Muscle of back (tissue), 11 donors: ENCODE results near the gene GPR63. TPM values are rescaled to one million over a fixed set of nuclear protein-coding genes. Genes with fewer than 3 reads are reported as not detected.

Source experiments
- DNase-seq, 3 donors: peaks; one replicate each; pipeline versions ENCODE4 v3.0.0 to v3.0.0-alpha.2; 2013
- polyA plus RNA-seq, 10 donors: library from polyadenylated mRNA; unstranded; fragments of 120-200 nt; gene quantifications; one replicate each; pipeline ENCODE4 v1.2.1, GENCODE V29; 2013; ENCODE audit not compliant: insufficient read length in 10 of 10

Gene GPR63
- polyA plus RNA-seq, 10 donors: 1.6 to 4.6 (median 2.0) TPM

DNA sequence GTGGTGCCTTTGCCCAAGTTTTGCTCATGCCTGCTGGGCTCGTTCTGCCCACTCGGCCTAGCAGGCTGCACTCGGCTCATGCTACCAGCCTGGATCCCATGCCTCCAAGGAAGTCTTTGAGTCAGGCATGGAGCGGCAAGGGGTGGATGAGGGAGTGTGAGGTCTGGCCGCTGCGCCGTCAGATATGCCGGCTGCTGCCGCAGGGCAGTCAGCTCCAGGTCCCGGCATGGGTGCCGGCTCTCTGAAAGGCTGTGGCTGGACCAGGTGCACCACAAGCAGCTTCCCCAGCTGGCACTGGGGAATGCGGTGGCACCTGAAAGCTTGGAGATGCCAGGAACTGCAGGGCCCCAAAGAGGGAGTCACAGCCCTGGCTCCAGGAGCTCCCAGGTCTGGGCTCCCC lies 75.5 kb downstream of the GPR63 start:
- no peak for DNase-seq

GRCh38 chr6:96760153-96760687 lies 77.1 kb downstream of the GPR63 start:
- DNase-seq: no peak

GRCh38 chr6:96755096-96755495 lies 82.2 kb downstream of the GPR63 start:
- no peak for DNase-seq

DNA sequence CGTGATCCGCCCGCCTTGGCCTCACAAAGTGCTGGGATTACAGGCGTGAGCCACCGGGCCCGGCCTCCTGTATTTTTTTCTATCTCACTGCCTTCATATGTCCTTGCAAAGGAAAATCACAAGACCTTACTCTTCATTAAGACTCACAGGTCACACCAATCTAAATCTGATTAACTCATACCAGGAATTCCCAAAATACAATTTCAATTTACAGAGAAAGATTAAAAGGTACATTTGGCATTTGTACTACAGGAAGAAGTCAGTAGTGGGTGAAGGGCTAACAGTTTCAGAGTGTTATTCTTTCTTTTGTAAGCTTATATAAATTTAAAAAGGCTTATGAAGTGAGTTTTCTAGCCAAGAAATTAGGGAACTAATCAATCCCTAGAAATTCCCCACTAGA lies 87.4 kb downstream of the GPR63 start:
- no peak for DNase-seq

Other genes starting within 250 kb of the GPR63 start
- gene NDUFAF4, start 60.4 kb upstream of the GPR63 start, polyA plus RNA-seq: 10 to 100 TPM; 28.5 to 37.4 (median 32.2) TPM
- under 1 TPM in 6 of 10 donors, not detected in 4; 0.05 to 0.22 (median 0.11) TPM for gene KLHL32, start 87.3 kb upstream of the GPR63 start, polyA plus RNA-seq